ENCODE measurements around the gene BDP1.

DNA sequence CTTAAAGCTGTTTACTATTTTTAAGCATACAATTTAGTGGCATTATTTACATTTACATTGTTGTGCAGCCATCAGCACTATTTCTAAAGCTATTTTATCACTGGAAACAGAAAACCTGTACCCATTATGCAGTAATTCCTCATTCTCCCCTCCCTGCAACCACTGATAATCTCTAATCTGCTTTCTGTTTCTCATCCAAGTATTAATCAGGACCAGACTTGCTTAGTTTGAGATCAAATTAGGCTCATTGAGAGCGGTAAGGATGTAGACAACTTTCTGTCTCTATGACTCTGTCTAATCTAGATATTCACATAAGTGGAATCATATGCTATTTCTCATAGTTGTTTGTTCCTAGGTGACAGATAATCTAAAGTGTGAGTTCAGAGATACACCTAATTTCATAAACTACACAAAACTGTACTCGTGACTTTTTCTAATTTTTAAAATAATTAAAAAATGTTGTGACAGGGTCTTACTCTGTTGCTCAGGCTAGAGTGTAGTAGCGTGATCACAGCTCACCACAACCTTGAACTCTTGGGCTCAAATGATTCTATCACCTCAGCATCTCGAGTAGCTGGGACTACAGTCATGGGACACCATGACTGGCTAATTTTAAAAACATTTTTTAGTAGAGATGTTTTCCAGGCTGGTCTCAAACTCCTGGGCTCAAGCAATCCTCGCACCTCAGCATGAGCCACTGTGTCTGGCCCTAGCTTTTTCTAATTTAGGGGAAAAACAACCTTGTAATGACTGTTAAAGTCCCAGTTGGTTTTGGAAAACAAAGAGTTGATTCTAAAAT is 37.6 kb downstream of the BDP1 start:
- TF ChIP-seq SMC3 (conservative IDR thresholded peaks at IDR 0.05; ENCODE audit: poor library complexity) (no peak), POLR2AphosphoS5 (IDR thresholded peaks at IDR 0.05) (no peak)
- TF ChIP-seq, protein P1, sequence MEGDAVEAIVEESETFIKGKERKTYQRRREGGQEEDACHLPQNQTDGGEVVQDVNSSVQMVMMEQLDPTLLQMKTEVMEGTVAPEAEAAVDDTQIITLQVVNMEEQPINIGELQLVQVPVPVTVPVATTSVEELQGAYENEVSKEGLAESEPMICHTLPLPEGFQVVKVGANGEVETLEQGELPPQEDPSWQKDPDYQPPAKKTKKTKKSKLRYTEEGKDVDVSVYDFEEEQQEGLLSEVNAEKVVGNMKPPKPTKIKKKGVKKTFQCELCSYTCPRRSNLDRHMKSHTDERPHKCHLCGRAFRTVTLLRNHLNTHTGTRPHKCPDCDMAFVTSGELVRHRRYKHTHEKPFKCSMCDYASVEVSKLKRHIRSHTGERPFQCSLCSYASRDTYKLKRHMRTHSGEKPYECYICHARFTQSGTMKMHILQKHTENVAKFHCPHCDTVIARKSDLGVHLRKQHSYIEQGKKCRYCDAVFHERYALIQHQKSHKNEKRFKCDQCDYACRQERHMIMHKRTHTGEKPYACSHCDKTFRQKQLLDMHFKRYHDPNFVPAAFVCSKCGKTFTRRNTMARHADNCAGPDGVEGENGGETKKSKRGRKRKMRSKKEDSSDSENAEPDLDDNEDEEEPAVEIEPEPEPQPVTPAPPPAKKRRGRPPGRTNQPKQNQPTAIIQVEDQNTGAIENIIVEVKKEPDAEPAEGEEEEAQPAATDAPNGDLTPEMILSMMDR (IDR thresholded peaks at IDR 0.05; ENCODE audit: poor library complexity, severe bottlenecking), result no peak
